ENCODE data around the gene TUBA4B.

TUBA4B gene

DNA sequence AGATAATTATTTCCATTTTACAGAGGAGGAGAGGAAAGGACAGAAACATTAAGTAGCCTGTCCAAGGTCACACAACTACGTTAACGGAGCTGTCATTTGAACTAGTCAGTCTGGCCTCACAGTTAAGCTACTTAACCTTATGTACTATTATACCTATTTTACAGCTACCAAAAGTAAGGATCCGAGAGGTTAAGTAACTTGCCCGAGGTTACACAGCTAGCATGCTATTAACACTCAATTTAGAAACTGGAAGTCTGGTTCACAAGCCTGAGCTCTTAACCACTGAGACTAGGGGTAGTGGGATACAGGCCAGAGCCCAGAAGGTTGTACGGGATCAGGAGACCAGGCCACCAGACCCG is 8.3 kb upstream of the TUBA4B start:
- Histone ChIP-seq H3K4me3 (ENCODE audit: low read length) (peak overlapping the region; percentile 93), H3K4me1 (ENCODE audit: control insufficient read depth, insufficient read depth, low read length) (peaks cover 40% of the 10 kb centered on the region), H3K27me3 (replicated peaks; ENCODE audit: control insufficient read depth, insufficient read depth, low read length) (no peaks in the 10 kb centered on the region), H3K9ac (ENCODE audit: low read length) (peak overlapping the region; percentile 96), H3K36me3 (ENCODE audit: control insufficient read depth, insufficient read depth, low read length, severe bottlenecking) (peaks cover 14% of the 10 kb centered on the region), H3K9me3 (ENCODE audit: control insufficient read depth, low read length) (no peaks in the 10 kb centered on the region)
- DNase-seq (ENCODE audit: low read depth) = no peak

DNA sequence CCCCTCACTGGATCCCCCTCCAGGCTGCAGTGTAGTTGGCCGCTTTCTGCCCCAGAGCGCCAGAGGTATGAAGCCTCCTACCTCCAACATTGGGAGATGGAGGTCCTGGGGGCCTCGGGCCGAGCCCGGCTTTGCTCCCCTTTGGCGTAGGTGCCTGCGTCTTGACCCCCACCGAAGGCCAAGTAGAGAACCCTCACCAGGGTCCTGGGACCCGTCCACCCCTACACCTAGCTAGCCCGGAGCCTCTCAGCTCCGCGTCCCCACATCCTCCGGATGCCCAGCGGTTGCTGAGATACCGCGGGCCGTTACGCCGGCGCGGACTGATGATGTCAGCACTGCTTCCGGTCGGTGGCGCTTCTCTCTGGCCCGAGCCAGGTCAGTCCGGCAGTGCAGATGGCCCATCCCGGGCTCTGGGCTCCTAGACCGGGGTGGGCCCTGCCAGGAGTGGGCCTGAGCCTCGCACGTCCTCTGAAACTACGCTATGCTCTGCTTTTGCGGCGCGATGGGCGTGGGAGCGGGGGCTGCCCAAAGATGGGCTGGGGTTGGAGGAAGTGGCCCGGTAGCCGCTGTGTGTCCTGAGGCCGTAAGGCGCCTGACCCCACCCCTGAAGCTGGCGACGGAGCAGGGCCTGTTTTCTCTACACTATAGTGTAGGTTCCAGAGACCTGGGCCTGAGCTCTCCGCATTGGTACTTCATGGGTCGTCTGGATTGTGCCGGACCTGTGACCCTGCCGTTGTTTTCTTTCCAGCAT is 7.7 kb upstream of the TUBA4B start, which contains the start of the genes GLB1L and STK16:
Gene GLB1L (minus strand): TSS at position 297 of the 751 bp plus-strand sequence. CDS start 1,871 bp downstream, outside the sequence.
Gene STK16 (plus strand): TSS at position 332 of the 751 bp plus-strand sequence. CDS start 521 bp downstream, outside the sequence.
- peaks cover 11% of the 10 kb centered on the region for H3K36me3 ChIP-seq (ENCODE audit: control insufficient read depth, insufficient read depth, low read length, severe bottlenecking)
- DNase-seq (ENCODE audit: low read depth) = peak; percentile 97
- peaks cover 45% of the 10 kb centered on the region for H3K4me1 ChIP-seq (ENCODE audit: control insufficient read depth, insufficient read depth, low read length)
- peak within 1 kb of the TSS; percentile 93 for H3K4me3 ChIP-seq (ENCODE audit: low read length)
- H3K9ac ChIP-seq (ENCODE audit: low read length) = peak within 1 kb of the TSS; percentile 96
- no peaks in the 10 kb centered on the region for H3K9me3 ChIP-seq (ENCODE audit: control insufficient read depth, low read length)
- H3K27me3 ChIP-seq (replicated peaks; ENCODE audit: control insufficient read depth, insufficient read depth, low read length) = no peaks in the 10 kb centered on the region

DNA sequence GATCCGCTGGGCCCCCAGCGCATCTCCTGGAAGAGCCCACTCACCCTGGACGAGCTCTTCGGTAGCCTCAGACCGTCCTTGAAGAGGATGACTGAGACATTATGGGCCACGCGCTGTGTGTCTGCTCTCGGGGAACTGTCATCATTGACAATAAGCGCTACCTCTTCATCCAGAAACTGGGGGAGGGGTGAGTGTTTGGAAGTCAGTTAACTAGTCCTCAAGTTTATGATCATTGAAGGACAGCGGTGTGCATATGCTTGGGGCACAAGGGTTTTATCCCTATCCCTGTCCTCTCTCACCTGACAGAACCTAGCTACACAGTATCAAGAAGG is 7.2 kb upstream of the TUBA4B start:
- peaks cover 50% of the 10 kb centered on the region for H3K4me1 ChIP-seq (ENCODE audit: control insufficient read depth, insufficient read depth, low read length)
- no peaks in the 10 kb centered on the region for H3K9me3 ChIP-seq (ENCODE audit: control insufficient read depth, low read length)
- H3K27me3 ChIP-seq (replicated peaks; ENCODE audit: control insufficient read depth, insufficient read depth, low read length) = no peaks in the 10 kb centered on the region
- peak overlapping the region; percentile 93 for H3K4me3 ChIP-seq (ENCODE audit: low read length)
- H3K9ac ChIP-seq (ENCODE audit: low read length) = peak overlapping the region; percentile 96
- peaks cover 13% of the 10 kb centered on the region for H3K36me3 ChIP-seq (ENCODE audit: control insufficient read depth, insufficient read depth, low read length, severe bottlenecking)
- no peak for DNase-seq (ENCODE audit: low read depth)

DNA sequence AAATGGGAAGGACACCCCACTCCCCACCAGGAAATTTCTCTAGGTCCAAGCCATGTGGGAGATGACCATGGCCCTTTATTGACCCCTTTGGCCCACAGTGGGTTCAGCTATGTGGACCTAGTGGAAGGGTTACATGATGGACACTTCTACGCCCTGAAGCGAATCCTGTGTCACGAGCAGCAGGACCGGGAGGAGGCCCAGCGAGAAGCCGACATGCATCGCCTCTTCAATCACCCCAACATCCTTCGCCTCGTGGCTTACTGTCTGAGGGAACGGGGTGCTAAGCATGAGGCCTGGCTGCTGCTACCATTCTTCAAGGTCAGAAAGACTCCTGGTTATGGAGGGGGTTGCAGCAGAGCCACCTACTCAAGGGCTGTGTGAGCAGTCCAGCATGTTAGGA is 6.5 kb upstream of the TUBA4B start:
- no peaks in the 10 kb centered on the region for H3K27me3 ChIP-seq (replicated peaks; ENCODE audit: control insufficient read depth, insufficient read depth, low read length)
- peak overlapping the region; percentile 96 for H3K9ac ChIP-seq (ENCODE audit: low read length)
- H3K36me3 ChIP-seq (ENCODE audit: control insufficient read depth, insufficient read depth, low read length, severe bottlenecking) = peaks cover 13% of the 10 kb centered on the region
- peak overlapping the region; percentile 93 for H3K4me3 ChIP-seq (ENCODE audit: low read length)
- H3K4me1 ChIP-seq (ENCODE audit: control insufficient read depth, insufficient read depth, low read length) = peaks cover 51% of the 10 kb centered on the region
- no peak for DNase-seq (ENCODE audit: low read depth)
- H3K9me3 ChIP-seq (ENCODE audit: control insufficient read depth, low read length) = no peaks in the 10 kb centered on the region

DNA sequence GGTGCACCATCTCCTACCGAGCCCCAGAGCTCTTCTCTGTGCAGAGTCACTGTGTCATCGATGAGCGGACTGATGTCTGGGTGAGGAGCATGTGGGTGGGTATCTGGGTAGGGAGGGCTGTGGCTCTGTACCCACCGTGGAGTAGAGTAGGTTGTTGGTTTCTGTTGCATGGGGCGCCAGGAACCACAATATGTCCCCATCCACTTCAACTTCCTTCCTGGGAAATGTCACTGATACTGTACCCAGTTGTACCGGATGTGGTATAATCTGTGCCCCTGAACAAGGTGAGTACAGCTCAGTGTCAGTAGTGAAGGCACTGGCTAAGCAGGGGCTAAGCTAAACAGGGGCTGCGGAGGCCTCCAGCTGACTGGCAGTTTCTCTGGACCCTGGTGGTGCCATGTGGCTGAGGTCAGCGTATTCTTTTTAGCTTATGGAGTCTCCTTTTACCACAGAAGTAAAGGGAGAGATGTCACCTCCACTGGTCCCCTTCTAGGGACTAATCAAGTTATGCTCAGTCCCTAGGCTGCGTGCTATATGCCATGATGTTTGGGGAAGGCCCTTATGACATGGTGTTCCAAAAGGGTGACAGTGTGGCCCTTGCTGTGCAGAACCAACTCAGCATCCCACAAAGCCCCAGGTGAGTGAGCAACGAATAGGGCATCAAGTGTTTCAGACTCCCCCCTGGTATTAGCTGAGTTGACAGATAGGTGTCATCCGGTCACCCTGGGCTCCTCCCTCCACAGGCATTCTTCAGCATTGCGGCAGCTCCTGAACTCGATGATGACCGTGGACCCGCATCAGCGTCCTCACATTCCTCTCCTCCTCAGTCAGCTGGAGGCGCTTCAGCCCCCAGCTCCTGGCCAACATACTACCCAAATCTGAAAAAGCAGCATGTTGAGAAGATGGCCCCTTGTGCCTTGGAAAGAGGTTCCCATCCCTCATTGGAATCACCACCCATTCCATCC is 5.1 kb upstream of the TUBA4B start:
- Histone ChIP-seq H3K27me3 (replicated peaks; ENCODE audit: control insufficient read depth, insufficient read depth, low read length) (no peaks in the 10 kb centered on the region), H3K36me3 (ENCODE audit: control insufficient read depth, insufficient read depth, low read length, severe bottlenecking) (peaks cover 13% of the 10 kb centered on the region), H3K9ac (ENCODE audit: low read length) (no peak overlapping the region), H3K9me3 (ENCODE audit: control insufficient read depth, low read length) (no peaks in the 10 kb centered on the region), H3K4me3 (ENCODE audit: low read length) (no peak overlapping the region), H3K4me1 (ENCODE audit: control insufficient read depth, insufficient read depth, low read length) (peaks cover 57% of the 10 kb centered on the region)
- no peak for DNase-seq (ENCODE audit: low read depth)

DNA sequence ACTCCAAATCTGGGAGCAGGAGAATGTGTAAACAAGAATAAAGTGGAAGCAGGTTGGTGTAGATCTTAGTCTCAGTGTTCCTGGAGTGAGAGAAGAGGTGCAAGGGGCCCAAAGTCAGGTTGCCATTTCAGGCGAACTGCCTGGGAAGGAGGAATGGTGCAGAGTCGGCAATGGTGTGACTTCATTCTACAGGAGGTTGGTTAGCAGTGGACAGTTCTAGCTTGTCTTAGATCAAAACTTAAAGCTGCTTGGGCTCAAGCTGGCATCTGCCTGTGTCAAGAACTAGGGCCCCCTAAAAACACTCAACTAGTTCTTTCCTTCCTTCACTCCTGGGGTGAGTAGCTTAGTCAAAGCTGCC is 4.2 kb upstream of the TUBA4B start:
- Histone ChIP-seq H3K36me3 (ENCODE audit: control insufficient read depth, insufficient read depth, low read length, severe bottlenecking) (peaks cover 13% of the 10 kb centered on the region), H3K9me3 (ENCODE audit: control insufficient read depth, low read length) (no peaks in the 10 kb centered on the region), H3K9ac (ENCODE audit: low read length) (peak overlapping the region; percentile 77), H3K4me3 (ENCODE audit: low read length) (peak overlapping the region; percentile 26), H3K27me3 (replicated peaks; ENCODE audit: control insufficient read depth, insufficient read depth, low read length) (no peaks in the 10 kb centered on the region), H3K4me1 (ENCODE audit: control insufficient read depth, insufficient read depth, low read length) (peaks cover 62% of the 10 kb centered on the region)
- no peak for DNase-seq (ENCODE audit: low read depth)

DNA sequence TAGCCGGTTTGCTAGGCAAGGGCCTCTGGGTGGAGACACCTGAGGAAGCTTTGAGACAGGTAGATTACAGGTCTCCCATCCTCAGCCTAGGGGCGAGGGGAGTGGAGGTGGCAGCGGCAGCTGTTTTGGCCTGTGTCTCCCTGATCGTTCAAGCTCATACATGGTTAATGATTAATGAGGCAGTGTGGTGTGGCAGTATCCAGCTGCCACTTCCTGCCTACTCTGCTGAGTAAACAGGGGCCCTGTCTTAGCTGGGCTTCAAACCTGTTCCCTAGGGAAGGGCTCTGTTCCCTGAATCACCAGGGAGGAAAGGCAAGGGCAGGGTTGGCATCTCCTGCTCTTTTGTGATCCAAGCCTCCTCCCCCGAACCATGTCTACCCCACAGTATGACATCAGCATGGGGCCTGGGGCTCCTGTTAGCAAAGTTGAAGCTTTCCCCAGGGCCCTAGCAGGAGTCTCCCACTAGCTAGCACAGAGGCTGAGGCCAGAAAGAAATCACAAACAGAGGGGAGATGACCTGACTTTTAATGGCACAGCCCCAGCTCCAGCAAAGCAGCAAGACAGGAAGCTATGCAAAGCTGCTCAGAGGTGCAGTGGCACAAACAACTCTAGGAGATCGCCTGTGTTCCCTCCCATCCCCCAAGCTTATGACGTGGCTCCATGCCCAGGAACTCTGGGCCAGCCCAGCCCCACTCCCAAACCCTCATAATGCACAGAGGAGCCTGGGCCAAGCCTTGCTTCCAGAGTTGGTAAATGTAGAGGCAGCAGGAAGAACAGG is 3.7 kb upstream of the TUBA4B start:
- Histone ChIP-seq H3K4me1 (ENCODE audit: control insufficient read depth, insufficient read depth, low read length) (peaks cover 66% of the 10 kb centered on the region), H3K27me3 (replicated peaks; ENCODE audit: control insufficient read depth, insufficient read depth, low read length) (no peaks in the 10 kb centered on the region), H3K4me3 (ENCODE audit: low read length) (peak overlapping the region; percentile 44), H3K9ac (ENCODE audit: low read length) (peak overlapping the region; percentile 77), H3K36me3 (ENCODE audit: control insufficient read depth, insufficient read depth, low read length, severe bottlenecking) (peaks cover 13% of the 10 kb centered on the region), H3K9me3 (ENCODE audit: control insufficient read depth, low read length) (no peaks in the 10 kb centered on the region)
- peak; percentile 78 for DNase-seq (ENCODE audit: low read depth)

DNA sequence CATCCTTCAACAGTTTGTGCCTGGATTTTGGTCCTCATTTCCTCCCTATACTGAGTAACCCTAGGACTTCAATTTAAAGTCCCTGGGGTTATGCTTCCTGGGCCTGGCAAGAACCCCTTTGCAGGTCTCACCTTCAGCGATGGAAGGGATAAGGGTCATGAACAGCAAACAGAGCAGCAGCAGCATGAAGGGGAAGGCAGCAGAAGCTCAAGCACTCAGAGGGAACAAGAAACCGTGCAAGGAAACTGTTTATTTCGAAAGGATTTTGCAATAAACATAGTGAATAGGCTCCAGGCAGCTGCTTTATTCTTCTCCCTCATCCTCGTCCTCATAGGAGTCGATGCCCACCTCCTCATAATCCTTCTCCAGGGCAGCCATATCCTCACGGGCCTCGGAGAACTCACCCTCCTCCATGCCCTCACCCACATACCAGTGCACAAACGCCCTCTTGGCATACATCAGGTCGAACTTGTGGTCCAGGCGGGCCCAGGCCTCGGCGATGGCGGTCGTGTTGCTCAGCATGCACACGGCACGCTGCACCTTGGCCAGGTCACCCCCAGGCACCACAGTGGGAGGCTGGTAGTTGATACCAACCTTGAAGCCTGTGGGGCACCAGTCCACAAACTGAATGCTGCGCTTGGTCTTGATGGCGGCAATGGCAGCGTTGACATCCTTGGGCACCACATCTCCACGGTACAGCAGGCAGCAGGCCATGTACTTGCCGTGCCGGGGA is 2.8 kb upstream of the TUBA4B start:
- peaks cover 13% of the 10 kb centered on the region for H3K36me3 ChIP-seq (ENCODE audit: control insufficient read depth, insufficient read depth, low read length, severe bottlenecking)
- H3K4me3 ChIP-seq (ENCODE audit: low read length) = peak overlapping the region; percentile 44
- no peaks in the 10 kb centered on the region for H3K27me3 ChIP-seq (replicated peaks; ENCODE audit: control insufficient read depth, insufficient read depth, low read length)
- peak; percentile 22 for DNase-seq (ENCODE audit: low read depth)
- H3K9me3 ChIP-seq (ENCODE audit: control insufficient read depth, low read length) = no peaks in the 10 kb centered on the region
- H3K9ac ChIP-seq (ENCODE audit: low read length) = peak overlapping the region; percentile 77
- H3K4me1 ChIP-seq (ENCODE audit: control insufficient read depth, insufficient read depth, low read length) = peaks cover 64% of the 10 kb centered on the region

DNA sequence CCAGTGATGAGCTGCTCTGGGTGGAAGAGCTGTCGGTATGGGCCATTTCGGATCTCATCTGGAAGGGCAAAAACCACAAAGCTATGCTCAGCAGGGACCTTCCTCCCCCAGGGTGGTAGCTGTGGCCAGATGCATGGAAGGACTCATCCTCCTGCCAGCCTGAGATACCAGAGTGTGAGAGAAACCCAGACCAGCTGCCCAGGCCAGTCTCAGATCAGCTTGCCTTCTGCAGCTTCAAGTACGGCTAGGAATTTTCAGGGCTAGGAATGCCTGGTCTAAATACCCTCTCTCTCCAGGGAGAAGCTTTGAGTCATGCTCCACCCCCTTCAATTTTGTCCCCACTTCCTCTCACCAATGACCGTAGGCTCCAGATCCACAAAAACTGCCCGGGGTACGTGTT is 1.4 kb upstream of the TUBA4B start:
- H3K9ac ChIP-seq (ENCODE audit: low read length) = no peak overlapping the region
- H3K36me3 ChIP-seq (ENCODE audit: control insufficient read depth, insufficient read depth, low read length, severe bottlenecking) = peaks cover 13% of the 10 kb centered on the region
- no peak for DNase-seq (ENCODE audit: low read depth)
- H3K27me3 ChIP-seq (replicated peaks; ENCODE audit: control insufficient read depth, insufficient read depth, low read length) = no peaks in the 10 kb centered on the region
- peaks cover 54% of the 10 kb centered on the region for H3K4me1 ChIP-seq (ENCODE audit: control insufficient read depth, insufficient read depth, low read length)
- no peak overlapping the region for H3K4me3 ChIP-seq (ENCODE audit: low read length)
- no peaks in the 10 kb centered on the region for H3K9me3 ChIP-seq (ENCODE audit: control insufficient read depth, low read length)

DNA sequence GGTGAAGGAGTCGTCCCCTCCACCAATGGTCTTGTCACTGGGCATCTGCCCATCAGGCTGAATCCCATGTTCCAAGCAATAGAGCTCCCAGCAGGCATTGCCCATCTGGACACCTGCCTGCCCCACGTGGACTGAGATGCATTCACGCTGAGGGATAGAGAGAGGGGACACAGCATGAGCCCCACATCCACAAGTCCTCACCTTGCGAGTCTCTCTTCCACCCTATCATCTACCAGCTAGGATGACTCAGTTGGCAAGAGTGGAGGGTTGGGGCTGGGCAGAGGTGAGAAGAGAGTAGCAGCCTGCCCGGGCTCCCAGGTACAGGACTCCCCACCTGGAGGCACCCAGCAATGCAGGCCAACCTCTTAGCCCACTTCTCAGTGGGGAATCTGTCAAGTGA is 959 bp upstream of the TUBA4B start:
- peaks cover 50% of the 10 kb centered on the region for H3K4me1 ChIP-seq (ENCODE audit: control insufficient read depth, insufficient read depth, low read length)
- no peak overlapping the region for H3K9ac ChIP-seq (ENCODE audit: low read length)
- no peak overlapping the region for H3K4me3 ChIP-seq (ENCODE audit: low read length)
- no peak for DNase-seq (ENCODE audit: low read depth)
- no peaks in the 10 kb centered on the region for H3K9me3 ChIP-seq (ENCODE audit: control insufficient read depth, low read length)
- peaks cover 13% of the 10 kb centered on the region for H3K36me3 ChIP-seq (ENCODE audit: control insufficient read depth, insufficient read depth, low read length, severe bottlenecking)
- H3K27me3 ChIP-seq (replicated peaks; ENCODE audit: control insufficient read depth, insufficient read depth, low read length) = no peaks in the 10 kb centered on the region
